MM.1S (cell line): ENCODE measurements around the gene GINS2.

Experiments used
- EZH2 ChIP-seq: fragments of 300-600 bp; sonication (generic); optimal IDR thresholded peaks from 2 replicates; pipeline ENCODE3; 2017; ENCODE audit warnings: low read depth, mild to moderate bottlenecking, antibody characterized with exemption, low read length, mixed read lengths
- TF ChIP-seq, protein P1 (sequence below): fragments of 300-600 bp; sonication (generic); IDR thresholded peaks from 2 replicates; pipeline ENCODE4 v1.5.1; 2016; ENCODE audit warnings: antibody characterized with exemption, low read length, mixed read lengths

DNA sequence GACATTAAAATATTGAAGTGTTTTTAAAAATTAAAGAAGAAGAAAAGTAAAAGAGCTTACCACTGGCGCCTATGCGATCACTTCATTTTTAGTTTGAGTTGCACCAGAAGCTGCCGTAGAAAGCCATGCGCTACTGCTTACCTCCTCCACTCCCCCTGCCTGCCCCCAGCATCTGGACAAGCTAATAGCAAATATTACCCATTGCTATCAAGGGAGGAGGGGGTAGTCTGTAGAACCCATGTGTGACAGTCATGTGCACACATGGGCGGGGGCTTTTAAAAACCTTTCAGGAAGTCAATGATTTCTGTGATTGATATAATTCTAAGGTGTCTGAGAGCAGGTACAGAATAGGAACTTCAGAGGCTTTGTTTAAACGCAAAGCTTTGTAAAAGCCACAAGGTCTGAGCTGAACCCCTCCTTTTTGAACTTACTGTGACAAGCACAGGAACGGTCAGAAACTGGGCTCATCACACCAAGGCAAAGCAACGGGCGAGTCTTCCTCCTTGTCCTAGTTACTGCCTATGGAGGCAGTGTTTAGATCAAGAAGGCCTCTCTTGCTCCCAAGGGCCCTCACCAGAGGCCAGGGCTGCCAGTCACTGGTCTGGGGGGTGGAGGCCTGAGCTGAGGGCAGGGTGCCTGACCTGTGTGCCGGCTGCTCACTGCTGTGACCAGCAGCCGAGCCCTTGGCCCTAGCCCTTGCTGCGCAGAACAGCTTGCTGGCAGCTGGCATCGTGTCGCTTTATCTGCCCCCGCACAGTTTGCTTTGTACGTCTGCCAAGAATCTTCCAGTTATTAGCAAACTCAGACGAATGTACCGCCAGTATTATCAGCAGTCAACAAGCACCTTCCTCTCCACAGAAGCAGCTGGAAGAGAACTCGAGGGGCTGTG, 15.0 kb downstream of the GINS2 start:
- TF ChIP-seq, protein P1, sequence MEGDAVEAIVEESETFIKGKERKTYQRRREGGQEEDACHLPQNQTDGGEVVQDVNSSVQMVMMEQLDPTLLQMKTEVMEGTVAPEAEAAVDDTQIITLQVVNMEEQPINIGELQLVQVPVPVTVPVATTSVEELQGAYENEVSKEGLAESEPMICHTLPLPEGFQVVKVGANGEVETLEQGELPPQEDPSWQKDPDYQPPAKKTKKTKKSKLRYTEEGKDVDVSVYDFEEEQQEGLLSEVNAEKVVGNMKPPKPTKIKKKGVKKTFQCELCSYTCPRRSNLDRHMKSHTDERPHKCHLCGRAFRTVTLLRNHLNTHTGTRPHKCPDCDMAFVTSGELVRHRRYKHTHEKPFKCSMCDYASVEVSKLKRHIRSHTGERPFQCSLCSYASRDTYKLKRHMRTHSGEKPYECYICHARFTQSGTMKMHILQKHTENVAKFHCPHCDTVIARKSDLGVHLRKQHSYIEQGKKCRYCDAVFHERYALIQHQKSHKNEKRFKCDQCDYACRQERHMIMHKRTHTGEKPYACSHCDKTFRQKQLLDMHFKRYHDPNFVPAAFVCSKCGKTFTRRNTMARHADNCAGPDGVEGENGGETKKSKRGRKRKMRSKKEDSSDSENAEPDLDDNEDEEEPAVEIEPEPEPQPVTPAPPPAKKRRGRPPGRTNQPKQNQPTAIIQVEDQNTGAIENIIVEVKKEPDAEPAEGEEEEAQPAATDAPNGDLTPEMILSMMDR, result no peak
- TF ChIP-seq EZH2, result no peak
